ENCODE measurements around the gene RPL5. TPM values are rescaled to one million over a fixed set of nuclear protein-coding genes. Genes with fewer than 3 reads are reported as not detected.
A peak's percentile ranks its signal among the peaks of the same experiment; 100 is the strongest.

Gene RPL5
- total RNA-seq, 2 donors from 2014 or later = 1,253 to 1,604 TPM

DNA sequence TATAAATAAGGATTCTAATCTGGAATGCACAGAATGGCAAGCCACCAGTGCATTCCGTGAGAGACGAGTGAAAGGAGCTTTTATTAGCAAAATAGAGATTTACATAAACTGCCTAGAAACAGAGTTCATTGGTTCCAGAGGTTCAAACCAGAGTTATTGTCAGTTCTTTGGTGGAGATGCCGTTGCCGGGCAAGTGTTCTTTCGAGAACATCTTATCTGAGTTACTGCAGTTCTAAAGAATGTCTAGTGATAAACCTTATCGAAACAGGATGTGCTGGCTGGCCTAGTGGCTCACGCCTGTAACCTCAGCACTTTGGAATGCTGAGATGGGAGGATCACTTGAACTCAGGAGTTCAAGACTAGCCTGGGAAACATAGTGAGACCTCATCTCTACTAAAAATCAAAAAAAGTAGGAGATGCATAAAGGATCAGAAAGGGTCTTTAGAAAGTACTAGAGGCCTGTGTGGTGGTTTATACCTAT, 27.1 kb upstream of the RPL5 start:
- Mint-ChIP-seq H3K9me3 (no peaks in the 10 kb centered on the region), H3K36me3 (ENCODE audit: low read depth) (no peaks in the 10 kb centered on the region), H3K27ac (no peak overlapping the region), H3K4me3 (no peak overlapping the region), H3K27me3 (peaks cover 4% of the 10 kb centered on the region), H3K4me1 (no peaks in the 10 kb centered on the region)
- ATAC-seq (replicated peaks) = no peak

- H3K9me3 Mint-ChIP-seq = no peaks in the 10 kb centered on the region
- no peak for ATAC-seq (replicated peaks)
- H3K27me3 Mint-ChIP-seq = peaks cover 4% of the 10 kb centered on the region
- no peak overlapping the region for H3K27ac Mint-ChIP-seq
- H3K4me3 Mint-ChIP-seq = no peak overlapping the region
- H3K36me3 Mint-ChIP-seq (ENCODE audit: low read depth) = no peaks in the 10 kb centered on the region
- no peaks in the 10 kb centered on the region for H3K4me1 Mint-ChIP-seq
Observed at GRCh38 chr1:92805216-92805615, 26.6 kb upstream of the RPL5 start.

- Mint-ChIP-seq H3K4me3 (no peak overlapping the region), H3K27ac (no peak overlapping the region), H3K36me3 (ENCODE audit: low read depth) (no peaks in the 10 kb centered on the region), H3K27me3 (peaks cover 5% of the 10 kb centered on the region), H3K9me3 (no peaks in the 10 kb centered on the region), H3K4me1 (no peaks in the 10 kb centered on the region)
- ATAC-seq (replicated peaks) = no peak
Observed at GRCh38 chr1:92808381-92808780, 23.5 kb upstream of the RPL5 start.

GRCh38 chr1:92816732-92817131, 15.1 kb upstream of the RPL5 start:
- Mint-ChIP-seq H3K27me3 (no peaks in the 10 kb centered on the region), H3K4me1 (no peaks in the 10 kb centered on the region), H3K36me3 (ENCODE audit: low read depth) (no peaks in the 10 kb centered on the region), H3K27ac (no peak overlapping the region), H3K4me3 (no peak overlapping the region), H3K9me3 (no peaks in the 10 kb centered on the region)
- no peak for ATAC-seq (replicated peaks)

- Mint-ChIP-seq H3K9me3 (no peaks in the 10 kb centered on the region), H3K36me3 (ENCODE audit: low read depth) (no peaks in the 10 kb centered on the region), H3K27me3 (no peaks in the 10 kb centered on the region), H3K4me3 (no peak overlapping the region), H3K27ac (no peak overlapping the region), H3K4me1 (no peaks in the 10 kb centered on the region)
- ATAC-seq (replicated peaks) = no peak
Observed at GRCh38 chr1:92817137-92817697, 14.6 kb upstream of the RPL5 start.

- H3K4me3 Mint-ChIP-seq = no peak overlapping the region
- no peaks in the 10 kb centered on the region for H3K4me1 Mint-ChIP-seq
- no peaks in the 10 kb centered on the region for H3K36me3 Mint-ChIP-seq (ENCODE audit: low read depth)
- H3K27me3 Mint-ChIP-seq = no peaks in the 10 kb centered on the region
- ATAC-seq (replicated peaks) = no peak
- H3K9me3 Mint-ChIP-seq = no peaks in the 10 kb centered on the region
- H3K27ac Mint-ChIP-seq = no peak overlapping the region
Observed at GRCh38 chr1:92817986-92818764, 13.7 kb upstream of the RPL5 start.

DNA sequence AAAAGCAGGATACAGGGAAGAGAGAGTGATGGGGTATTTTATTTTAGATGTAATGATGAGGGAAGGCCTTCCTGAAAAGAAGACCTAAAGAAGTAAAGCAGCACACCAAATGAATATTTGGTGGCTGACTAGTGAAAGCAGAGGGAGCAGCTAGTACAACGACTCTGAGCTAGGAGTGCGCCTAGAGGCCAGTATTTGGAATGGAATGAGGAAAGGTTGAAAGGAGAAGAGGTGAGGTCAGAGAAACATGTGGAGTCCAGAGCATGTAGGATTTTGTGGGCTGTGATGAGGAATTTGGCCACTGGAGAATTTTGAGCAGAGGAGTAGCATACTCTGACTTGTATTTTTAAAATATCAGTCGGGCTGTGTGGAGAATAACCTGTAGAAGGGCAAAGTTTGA, 11.8 kb upstream of the RPL5 start:
- H3K27ac Mint-ChIP-seq = no peak overlapping the region
- no peak for ATAC-seq (replicated peaks)
- no peaks in the 10 kb centered on the region for H3K9me3 Mint-ChIP-seq
- no peaks in the 10 kb centered on the region for H3K4me1 Mint-ChIP-seq
- H3K27me3 Mint-ChIP-seq = no peaks in the 10 kb centered on the region
- H3K36me3 Mint-ChIP-seq (ENCODE audit: low read depth) = no peaks in the 10 kb centered on the region
- H3K4me3 Mint-ChIP-seq = no peak overlapping the region

GRCh38 chr1:92820551-92820950, 11.3 kb upstream of the RPL5 start:
- no peak for ATAC-seq (replicated peaks)
- Mint-ChIP-seq H3K27ac (no peak overlapping the region), H3K4me1 (no peaks in the 10 kb centered on the region), H3K36me3 (ENCODE audit: low read depth) (no peaks in the 10 kb centered on the region), H3K27me3 (no peaks in the 10 kb centered on the region), H3K4me3 (no peak overlapping the region), H3K9me3 (no peaks in the 10 kb centered on the region)

- H3K4me1 Mint-ChIP-seq = no peaks in the 10 kb centered on the region
- no peak for ATAC-seq (replicated peaks)
- H3K4me3 Mint-ChIP-seq = no peak overlapping the region
- no peak overlapping the region for H3K27ac Mint-ChIP-seq
- H3K27me3 Mint-ChIP-seq = no peaks in the 10 kb centered on the region
- no peaks in the 10 kb centered on the region for H3K9me3 Mint-ChIP-seq
- no peaks in the 10 kb centered on the region for H3K36me3 Mint-ChIP-seq (ENCODE audit: low read depth)
Observed at GRCh38 chr1:92822879-92823278, 9.0 kb upstream of the RPL5 start.

GRCh38 chr1:92826792-92827191, 5.0 kb upstream of the RPL5 start:
- Mint-ChIP-seq H3K4me1 (no peaks in the 10 kb centered on the region), H3K4me3 (no peak overlapping the region), H3K27ac (no peak overlapping the region), H3K9me3 (no peaks in the 10 kb centered on the region), H3K27me3 (no peaks in the 10 kb centered on the region), H3K36me3 (ENCODE audit: low read depth) (peaks cover 2% of the 10 kb centered on the region)
- no peak for ATAC-seq (replicated peaks)

GRCh38 chr1:92831368-92831761, 475 bp upstream of the RPL5 start:
- Mint-ChIP-seq H3K27me3 (no peaks in the 10 kb centered on the region), H3K27ac (peak overlapping the region; percentile 100), H3K4me1 (peaks cover 17% of the 10 kb centered on the region), H3K4me3 (peak overlapping the region; percentile 97), H3K36me3 (ENCODE audit: low read depth) (peaks cover 48% of the 10 kb centered on the region), H3K9me3 (no peaks in the 10 kb centered on the region)
- ATAC-seq (replicated peaks) = no peak

- peaks cover 61% of the 10 kb centered on the region for H3K36me3 Mint-ChIP-seq (ENCODE audit: low read depth)
- peak; percentile 1 for ATAC-seq (replicated peaks)
- peak overlapping the region; percentile 97 for H3K4me3 Mint-ChIP-seq
- H3K9me3 Mint-ChIP-seq = no peaks in the 10 kb centered on the region
- no peaks in the 10 kb centered on the region for H3K27me3 Mint-ChIP-seq
- H3K4me1 Mint-ChIP-seq = peaks cover 25% of the 10 kb centered on the region
- H3K27ac Mint-ChIP-seq = peak overlapping the region; percentile 100
Observed at GRCh38 chr1:92832537-92833114, 786 bp downstream of the RPL5 start.

DNA sequence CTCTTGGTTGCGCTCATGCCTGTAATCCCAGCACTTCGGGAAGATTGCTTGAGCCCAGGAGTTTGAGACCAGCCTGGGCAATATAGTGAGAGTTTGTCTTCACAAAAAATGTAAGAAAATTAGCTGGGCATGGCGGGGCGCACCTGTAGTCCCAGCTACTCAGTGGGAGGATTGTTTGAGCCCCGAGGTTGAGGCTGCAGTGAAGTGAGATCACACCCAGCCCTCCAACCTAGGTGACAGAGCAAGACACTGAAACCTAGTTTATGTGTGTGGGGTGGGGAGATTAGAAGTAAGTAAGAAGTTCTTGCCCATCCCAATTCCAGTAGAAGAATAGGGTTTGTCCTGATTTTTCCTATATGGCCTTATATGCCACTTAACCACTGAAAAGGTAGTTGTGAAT, 2.0 kb downstream of the RPL5 start:
- H3K36me3 Mint-ChIP-seq (ENCODE audit: low read depth) = peaks cover 73% of the 10 kb centered on the region
- H3K27me3 Mint-ChIP-seq = no peaks in the 10 kb centered on the region
- no peaks in the 10 kb centered on the region for H3K9me3 Mint-ChIP-seq
- no peak for ATAC-seq (replicated peaks)
- peak overlapping the region; percentile 97 for H3K4me3 Mint-ChIP-seq
- H3K4me1 Mint-ChIP-seq = peaks cover 35% of the 10 kb centered on the region
- peak overlapping the region; percentile 100 for H3K27ac Mint-ChIP-seq

DNA sequence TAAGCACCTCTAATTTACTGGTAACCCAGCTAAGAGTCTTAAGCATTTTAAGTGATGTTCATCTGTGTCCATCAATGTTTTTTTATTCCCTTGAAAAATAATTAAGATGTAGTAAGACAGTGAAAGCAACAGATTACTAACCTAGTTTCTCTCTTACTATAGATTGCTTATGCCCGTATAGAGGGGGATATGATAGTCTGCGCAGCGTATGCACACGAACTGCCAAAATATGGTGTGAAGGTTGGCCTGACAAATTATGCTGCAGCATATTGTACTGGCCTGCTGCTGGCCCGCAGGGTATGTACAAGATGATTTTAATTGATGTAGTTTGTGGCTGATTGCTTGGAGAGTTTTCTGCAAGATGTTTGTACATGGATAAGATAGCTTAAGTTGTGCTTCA, 2.8 kb downstream of the RPL5 start:
- no peak for ATAC-seq (replicated peaks)
- Mint-ChIP-seq H3K4me1 (peaks cover 40% of the 10 kb centered on the region), H3K27ac (peak overlapping the region; percentile 100), H3K36me3 (ENCODE audit: low read depth) (peaks cover 81% of the 10 kb centered on the region), H3K9me3 (no peaks in the 10 kb centered on the region), H3K27me3 (no peaks in the 10 kb centered on the region), H3K4me3 (peak overlapping the region; percentile 97)

GRCh38 chr1:92837062-92837461, 5.2 kb downstream of the RPL5 start:
- Mint-ChIP-seq H3K4me3 (peak overlapping the region; percentile 97), H3K27me3 (no peaks in the 10 kb centered on the region), H3K27ac (peak overlapping the region; percentile 100), H3K36me3 (ENCODE audit: low read depth) (peaks cover 100% of the 10 kb centered on the region), H3K9me3 (no peaks in the 10 kb centered on the region), H3K4me1 (peaks cover 45% of the 10 kb centered on the region)
- no peak for ATAC-seq (replicated peaks)

Data from activated T-helper 17 cell treated with anti-CD3 and anti-CD28 coated beads, Interleukin-2, amount 50 U/mL, for 72 hours (primary cell).